H1 (cell line): ENCODE data around the gene PCBD1. TPM values are rescaled to one million over a fixed set of nuclear protein-coding genes. Genes with fewer than 3 reads are reported as not detected.

Source experiments
- CTCF ChIA-PET: fragments of 300-600 bp; sonication (Branson Sonifier 250); formaldehyde crosslinking; loops from one replicate; lab custom pipeline; 2021; ENCODE audit not compliant: partially characterized antibody; lab: Charles Lee
- POLR2A ChIA-PET: fragments of 300-600 bp; sonication (Branson Sonifier 250); formaldehyde crosslinking; loops from one replicate; lab custom pipeline; 2021; ENCODE audit warnings: inconsistent platforms; ENCODE audit not compliant: partially characterized antibody; lab: Charles Lee
- DNase-seq, 2 experiments: peaks; one replicate each; pipeline versions ENCODE4 v3.0.0 to v3.0.0-alpha.2; 2010 to 2022; ENCODE audit warnings: low spot score in 2 of 2, low read depth in 1 of 2, mixed read lengths in 1 of 2
- FAIRE-seq: peaks from 2 replicates; lab custom pipeline; 2011; peaks lifted over from hg19 to GRCh38; lab: Jason Lieb, UNC
- H2AFZ ChIP-seq: 2 replicates; pipeline ENCODE4 v1.8.1; 2012; ENCODE audit warnings: low read length, inconsistent platforms
- H2AK5ac ChIP-seq: 2 replicates; pipeline ENCODE4 v1.6.1; 2013; ENCODE audit warnings: low read depth, low read length
- H2BK120ac ChIP-seq: replicated peaks from 2 replicates; pipeline ENCODE3; 2013; ENCODE audit warnings: low read depth, low read length, inconsistent platforms
- H2BK12ac ChIP-seq: 2 replicates; pipeline ENCODE4 v1.6.1; 2013; ENCODE audit warnings: low read depth, low read length
- H2BK15ac ChIP-seq: 2 replicates; pipeline ENCODE4 v1.6.1; 2013; ENCODE audit warnings: low read length
- H2BK20ac ChIP-seq: 2 replicates; pipeline ENCODE4 v1.6.1; 2013; ENCODE audit warnings: low read length
- H2BK5ac ChIP-seq: 2 replicates; pipeline ENCODE4 v1.6.1; 2013; ENCODE audit warnings: low read depth, low read length
- H3K14ac ChIP-seq: 2 replicates; pipeline ENCODE4 v1.6.1; 2013; ENCODE audit warnings: inconsistent platforms; ENCODE audit not compliant: insufficient read length
- H3K18ac ChIP-seq: 2 replicates; pipeline ENCODE4 v1.6.1; 2013; ENCODE audit warnings: low read length; ENCODE audit errors: extremely low read depth
- H3K23ac ChIP-seq: 2 replicates; pipeline ENCODE4 v1.6.1; 2013; ENCODE audit warnings: inconsistent platforms; ENCODE audit not compliant: insufficient read length
- H3K23me2 ChIP-seq: 2 replicates; pipeline ENCODE4 v1.6.1; 2013; ENCODE audit warnings: low read depth, low read length
- H3K27ac ChIP-seq: 2 replicates; pipeline ENCODE4 v1.6.1; 2011; ENCODE audit warnings: low read depth, low read length, inconsistent platforms
- H3K27me3 ChIP-seq, 4 experiments: replicated peaks in 1 of 4; 1 replicate in 1 of 4; 2 replicates in 3 of 4; pipeline versions ENCODE4 v1.6.1 to v1.8.1; 2011 to 2013; ENCODE audit warnings: low read length in 3 of 4, mild to moderate bottlenecking in 3 of 4, inconsistent platforms in 2 of 4, mixed read lengths in 2 of 4, moderate library complexity in 1 of 4; ENCODE audit not compliant: control insufficient read depth in 3 of 4, insufficient read depth in 3 of 4; ENCODE audit errors: extremely low read depth in 1 of 4
- H3K36me3 ChIP-seq, 4 experiments: 2 replicates each; pipeline versions ENCODE4 v1.6.1 to v1.8.1; 2011 to 2013; ENCODE audit warnings: mild to moderate bottlenecking in 4 of 4, low read length in 3 of 4, moderate library complexity in 2 of 4, control low read depth in 1 of 4, inconsistent platforms in 1 of 4; ENCODE audit not compliant: insufficient read depth in 4 of 4, control insufficient read depth in 2 of 4
- H3K4ac ChIP-seq: replicated peaks from 2 replicates; pipeline ENCODE3; 2013; ENCODE audit warnings: low read length, low read depth, mixed read lengths, inconsistent platforms; ENCODE audit not compliant: insufficient read length
- H3K4me1 ChIP-seq, 4 experiments: replicated peaks in 1 of 4; 1 replicate in 1 of 4; 2 replicates in 3 of 4; pipeline versions ENCODE4 v1.6.1 to v1.8.1; 2011 to 2013; ENCODE audit warnings: low read length in 3 of 4, inconsistent platforms in 2 of 4, mixed read lengths in 1 of 4; ENCODE audit not compliant: insufficient read depth in 4 of 4, control insufficient read depth in 3 of 4
- H3K4me2 ChIP-seq, 2 experiments: 2 replicates each; pipeline versions ENCODE4 v1.6.1 to v1.8.1; 2011 to 2013; ENCODE audit warnings: low read depth in 2 of 2, low read length in 2 of 2, control low read depth in 1 of 2, inconsistent platforms in 1 of 2, mild to moderate bottlenecking in 1 of 2; ENCODE audit not compliant: insufficient read depth in 1 of 2
- H3K4me3 ChIP-seq, 4 experiments: fragments of 200-600, 300-600 bp in 1 of 4; sonication (generic), shearing (Covaris generic), sonication (Bioruptor Twin) in 1 of 4; 2 replicates each; pipeline versions ENCODE4 v1.5.1 to v1.8.1; 2011 to 2016; ENCODE audit warnings: low read length in 4 of 4, low read depth in 3 of 4, control low read depth in 2 of 4, inconsistent platforms in 2 of 4, mild to moderate bottlenecking in 2 of 4, mixed read lengths in 1 of 4, moderate library complexity in 1 of 4; ENCODE audit not compliant: insufficient read depth in 2 of 4; ENCODE audit errors: extremely low read depth in 1 of 4
- H3K56ac ChIP-seq: replicated peaks from 2 replicates; pipeline ENCODE3; 2013; ENCODE audit warnings: low read depth, mild to moderate bottlenecking, mixed read lengths, low read length, inconsistent platforms; ENCODE audit not compliant: insufficient read length
- H3K79me1 ChIP-seq: 2 replicates; pipeline ENCODE4 v1.6.1; 2013; ENCODE audit warnings: low read depth, low read length, control low read depth
- H3K79me2 ChIP-seq, 2 experiments: 2 replicates each; pipeline versions ENCODE4 v1.6.1 to v1.8.1; 2012 to 2013; ENCODE audit warnings: low read length in 2 of 2, mild to moderate bottlenecking in 2 of 2, inconsistent platforms in 1 of 2; ENCODE audit not compliant: insufficient read depth in 2 of 2, control insufficient read depth in 1 of 2
- H3K9ac ChIP-seq, 4 experiments: replicated peaks in 1 of 4; 1 replicate in 1 of 4; 2 replicates in 3 of 4; pipeline versions ENCODE4 v1.6.1 to v1.8.1; 2011 to 2013; ENCODE audit warnings: low read depth in 3 of 4, low read length in 3 of 4, control low read depth in 2 of 4, mild to moderate bottlenecking in 2 of 4, moderate library complexity in 2 of 4, inconsistent platforms in 1 of 4; ENCODE audit errors: extremely low read depth in 1 of 4
- H3K9me3 ChIP-seq, 2 experiments: 2 replicates each; pipeline versions ENCODE4 v1.6.1 to v1.8.1; 2012 to 2013; ENCODE audit warnings: mild to moderate bottlenecking in 2 of 2, moderate library complexity in 2 of 2, control low read depth in 1 of 2, inconsistent platforms in 1 of 2, low read depth in 1 of 2, low read length in 1 of 2, mixed read lengths in 1 of 2; ENCODE audit not compliant: insufficient read depth in 2 of 2
- H4K20me1 ChIP-seq, 2 experiments: replicated peaks in 1 of 2; 2 replicates each; pipeline versions ENCODE3 to v1.8.1; 2011 to 2013; ENCODE audit warnings: inconsistent platforms in 2 of 2, low read length in 2 of 2, mild to moderate bottlenecking in 1 of 2; ENCODE audit not compliant: insufficient read depth in 2 of 2, control insufficient read depth in 1 of 2
- H4K5ac ChIP-seq: 2 replicates; pipeline ENCODE4 v1.6.1; 2013; ENCODE audit warnings: low read length, low read depth, mixed read lengths, inconsistent platforms; ENCODE audit not compliant: insufficient read length
- H4K8ac ChIP-seq: 2 replicates; pipeline ENCODE4 v1.8.0; 2013; ENCODE audit warnings: mild to moderate bottlenecking, moderate library complexity, low read length, inconsistent platforms; ENCODE audit not compliant: insufficient read depth; ENCODE audit errors: extremely low read depth
- H4K91ac ChIP-seq: replicated peaks from 2 replicates; pipeline ENCODE3; 2013; ENCODE audit warnings: low read length, mixed read lengths, inconsistent platforms; ENCODE audit not compliant: insufficient read length
- MAFK ChIP-seq: IDR thresholded peaks from 2 replicates; pipeline ENCODE4 v1.6.1; 2012; ENCODE audit warnings: low read depth, mild to moderate bottlenecking, improper control_type of control experiment, low read length
- WGBS, 2 experiments: shearing (Covaris generic) in 1 of 2; methylation state at CpG; one replicate each; pipeline versions ENCODE4 v1.1.6 to v1.1.7; 2013 to 2015; ENCODE audit warnings: low lambda C conversion rate in 2 of 2, mixed read lengths in 2 of 2, inconsistent platforms in 1 of 2, low coverage in 1 of 2, missing lambda C conversion rate in 1 of 2; ENCODE audit not compliant: insufficient replicate concordance in 2 of 2, insufficient coverage in 1 of 2, insufficient read length in 1 of 2; ENCODE audit errors: extremely low coverage in 1 of 2, missing lambda C conversion rate in 1 of 2; 5-methylcytosine and 5-hydroxymethylcytosine counted together
- polyA plus RNA-seq, 7 experiments: library from polyadenylated mRNA; depleted of rRNA in 3 of 7; stranded (reverse) in 5 of 7; unstranded in 2 of 7; fragments of >200 nt in 5 of 7; fragments of 200-250 nt in 2 of 7; gene quantifications; 1 replicate in 5 of 7; 2 replicates in 1 of 7; 4 replicates in 1 of 7; pipeline versions ENCODE4 v1.2.1 to v1.2.3, GENCODE V29; 2011 to 2013; ENCODE audit warnings: missing spikeins in 2 of 7, mixed read lengths in 2 of 7
- total RNA-seq: library from RNA; stranded (reverse); fragmentation: NEBNext Ultra II Directional; extraction: Animal tissue kit (Norgen Biotek cat#: 25700); gene quantifications from 2 replicates; pipeline ENCODE4 v1.2.1, GENCODE V29; 2021
- TF ChIP-seq, protein P1 (sequence below), 3 experiments: IDR thresholded peaks; 1 replicate in 2 of 3; 2 replicates in 1 of 3; pipeline versions ENCODE4 v1.5.1 to v1.6.1; 2011; ENCODE audit warnings: low read length in 3 of 3, mild to moderate bottlenecking in 3 of 3, inconsistent platforms in 2 of 3, low read depth in 1 of 3, moderate library complexity in 1 of 3; ENCODE audit not compliant: insufficient read depth in 1 of 3; ENCODE audit errors: control extremely low read depth in 1 of 3

The PCBD1 gene
- total and polyA plus RNA-seq, 2 of the 8 experiments (the other 6 are each of a cell fraction or from before 2014, with no cell fraction given) = 46.5 to 55.0 TPM

GRCh38 chr10:70864935-70865334, 23.4 kb downstream of the PCBD1 start:
- Histone ChIP-seq H3K27ac (no peak overlapping the region), H3K4me2 (no peak overlapping the region), H3K23ac (no peak overlapping the region), H2BK20ac (no peak overlapping the region), H3K56ac (no peak overlapping the region), H4K91ac (no peak overlapping the region), H2BK5ac (no peak overlapping the region), H3K9ac (no peak overlapping the region), H3K79me1 (no peaks in the 10 kb centered on the region), H3K14ac (no peak overlapping the region), H3K36me3 (peaks cover 0 to 30% (median 15%) of the 10 kb centered on the region in 4 experiments), H3K4me1 (no peaks in the 10 kb centered on the region), H4K5ac (no peak overlapping the region), H3K4me3 (no peak overlapping the region), H3K79me2 (no peaks in the 10 kb centered on the region), H3K4ac (no peak overlapping the region), H2BK12ac (no peak overlapping the region), H4K20me1 (peaks cover 0 to 2% of the 10 kb centered on the region in 2 experiments), H3K9me3 (no peaks in the 10 kb centered on the region; a peak in 1 of 4 replicates), H2AFZ (no peak overlapping the region), H3K27me3 (no peaks in the 10 kb centered on the region), H2BK15ac (no peak overlapping the region), H2BK120ac (no peak overlapping the region), H2AK5ac (no peak overlapping the region), H4K8ac (no peak overlapping the region), H3K18ac (no peak overlapping the region), H3K23me2 (no peaks in the 10 kb centered on the region)
- DNase-seq = no peak
- no peak for FAIRE-seq
- ChIA-PET CTCF (interaction anchor here (0.5 to 2.5 kb wide), 5 partner anchors 10 to 316 kb away, joined by 3 to 7 read pairs (median 3); no protein-coding TSS in a partner anchor), POLR2A (interaction anchor here (1.6 to 2.3 kb wide), 2 partner anchors 8 to 11 kb away, joined by 3 to 6 read pairs; no protein-coding TSS in a partner anchor)
- WGBS, 2 experiments = 88% methylated on average over 1 of the region's 1 CpG; no CpG with 5 or more reads in 1 of the 2 experiments
- TF ChIP-seq, protein P1, sequence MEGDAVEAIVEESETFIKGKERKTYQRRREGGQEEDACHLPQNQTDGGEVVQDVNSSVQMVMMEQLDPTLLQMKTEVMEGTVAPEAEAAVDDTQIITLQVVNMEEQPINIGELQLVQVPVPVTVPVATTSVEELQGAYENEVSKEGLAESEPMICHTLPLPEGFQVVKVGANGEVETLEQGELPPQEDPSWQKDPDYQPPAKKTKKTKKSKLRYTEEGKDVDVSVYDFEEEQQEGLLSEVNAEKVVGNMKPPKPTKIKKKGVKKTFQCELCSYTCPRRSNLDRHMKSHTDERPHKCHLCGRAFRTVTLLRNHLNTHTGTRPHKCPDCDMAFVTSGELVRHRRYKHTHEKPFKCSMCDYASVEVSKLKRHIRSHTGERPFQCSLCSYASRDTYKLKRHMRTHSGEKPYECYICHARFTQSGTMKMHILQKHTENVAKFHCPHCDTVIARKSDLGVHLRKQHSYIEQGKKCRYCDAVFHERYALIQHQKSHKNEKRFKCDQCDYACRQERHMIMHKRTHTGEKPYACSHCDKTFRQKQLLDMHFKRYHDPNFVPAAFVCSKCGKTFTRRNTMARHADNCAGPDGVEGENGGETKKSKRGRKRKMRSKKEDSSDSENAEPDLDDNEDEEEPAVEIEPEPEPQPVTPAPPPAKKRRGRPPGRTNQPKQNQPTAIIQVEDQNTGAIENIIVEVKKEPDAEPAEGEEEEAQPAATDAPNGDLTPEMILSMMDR (IDR thresholded peaks at IDR 0.05; ENCODE audit: control extremely low read depth in 1 of 3, insufficient read depth in 1 of 3, low read depth in 1 of 3, low read length in 3 of 3) = no peak
- TF ChIP-seq MAFK = peak; percentile 33; the same call in 1 of the 2 replicates
